DND-41 (cell line): ENCODE measurements around the gene SPATA46.

ENCODE experiments used
- ATAC-seq: fragments of 200-7000 bp; cut with Tn5 transposase; 3 replicates; pipeline ENCODE4 v1.9.1; 2021; ENCODE audit warnings: low read depth; ENCODE audit not compliant: insufficient read depth
- DNase-seq: peaks from one replicate; pipeline ENCODE4 v3.0.0-alpha.2; 2020
- H2AFZ ChIP-seq: 2 replicates; pipeline ENCODE4 v1.6.0; 2012; ENCODE audit warnings: low read depth, low read length
- H3K27ac ChIP-seq: 2 replicates; pipeline ENCODE4 v1.5.1; 2012; ENCODE audit warnings: low read length, inconsistent platforms
- H3K27me3 ChIP-seq: fragments of 200-600 bp; sonication (generic); 2 replicates; pipeline ENCODE4 v1.6.0; 2012; ENCODE audit warnings: low read length, mild to moderate bottlenecking, inconsistent platforms; ENCODE audit not compliant: insufficient read depth, poor library complexity
- H3K36me3 ChIP-seq: 2 replicates; pipeline ENCODE4 v1.5.1; 2012; ENCODE audit warnings: low read length, inconsistent platforms; ENCODE audit not compliant: insufficient read depth
- H3K4me1 ChIP-seq: 2 replicates; pipeline ENCODE4 v1.5.1; 2012; ENCODE audit warnings: mild to moderate bottlenecking, low read length; ENCODE audit not compliant: insufficient read depth
- H3K4me2 ChIP-seq: 2 replicates; pipeline ENCODE4 v1.6.0; 2012; ENCODE audit warnings: mild to moderate bottlenecking, moderate library complexity, low read length, inconsistent platforms; ENCODE audit not compliant: insufficient read depth
- H3K4me3 ChIP-seq, 2 experiments: fragments of 200-600 bp in 1 of 2; shearing (Covaris generic) in 1 of 2; 2 replicates each; pipeline ENCODE4 v1.5.1; 2012 to 2016; ENCODE audit warnings: inconsistent platforms in 2 of 2, low read length in 2 of 2, mild to moderate bottlenecking in 2 of 2, low read depth in 1 of 2, moderate library complexity in 1 of 2
- H3K79me2 ChIP-seq: 2 replicates; pipeline ENCODE4 v1.6.0; 2012; ENCODE audit warnings: low read length, inconsistent platforms; ENCODE audit not compliant: insufficient read depth
- H3K9ac ChIP-seq: 2 replicates; pipeline ENCODE4 v1.6.0; 2012; ENCODE audit warnings: low read depth, mild to moderate bottlenecking, inconsistent platforms, low read length, moderate library complexity
- H3K9me3 ChIP-seq: 2 replicates; pipeline ENCODE4 v1.5.1; 2012; ENCODE audit warnings: low read length, moderate library complexity, mild to moderate bottlenecking, inconsistent platforms; ENCODE audit not compliant: insufficient read depth, severe bottlenecking
- H4K20me1 ChIP-seq: 2 replicates; pipeline ENCODE4 v1.6.0; 2012; ENCODE audit warnings: low read length; ENCODE audit not compliant: insufficient read depth
- CTCF ChIP-seq: IDR thresholded peaks from 2 replicates; pipeline ENCODE4 v1.5.1; 2012; ENCODE audit warnings: borderline replicate concordance, low read length, moderate library complexity, mild to moderate bottlenecking; ENCODE audit not compliant: poor library complexity, severe bottlenecking; ENCODE audit errors: extremely low read depth
- EZH2 ChIP-seq: IDR thresholded peaks from 3 replicates; pipeline ENCODE4 v1.6.1; 2012; ENCODE audit warnings: borderline replicate concordance, low read depth, mild to moderate bottlenecking, moderate library complexity, low read length, inconsistent platforms; ENCODE audit not compliant: severe bottlenecking

SPATA46 gene

GRCh38 chr1:162359523-162360236 is 17.0 kb downstream of the SPATA46 start:
- H3K27ac ChIP-seq, result no peak overlapping the region
- no peak overlapping the region for H3K9ac ChIP-seq
- H3K36me3 ChIP-seq, result no peaks in the 10 kb centered on the region
- no peak overlapping the region for H3K4me3 ChIP-seq
- DNase-seq, result no peak
- H3K4me1 ChIP-seq, result no peaks in the 10 kb centered on the region
- H3K27me3 ChIP-seq, result no peaks in the 10 kb centered on the region
- H3K79me2 ChIP-seq, result no peaks in the 10 kb centered on the region
- TF ChIP-seq EZH2 (no peak), CTCF (no peak)
- H3K9me3 ChIP-seq, result no peaks in the 10 kb centered on the region
- no peak for ATAC-seq
- H4K20me1 ChIP-seq, result no peaks in the 10 kb centered on the region
- no peak overlapping the region for H3K4me2 ChIP-seq
- H2AFZ ChIP-seq, result no peak overlapping the region

GRCh38 chr1:162358928-162359327 is 17.7 kb downstream of the SPATA46 start:
- ATAC-seq (no peak), DNase-seq (no peak)
- Histone ChIP-seq H3K9ac (no peak overlapping the region), H3K27me3 (no peaks in the 10 kb centered on the region), H2AFZ (no peak overlapping the region), H3K79me2 (no peaks in the 10 kb centered on the region), H3K36me3 (no peaks in the 10 kb centered on the region), H4K20me1 (no peaks in the 10 kb centered on the region), H3K4me3 (no peak overlapping the region), H3K9me3 (no peaks in the 10 kb centered on the region), H3K27ac (no peak overlapping the region), H3K4me1 (no peaks in the 10 kb centered on the region), H3K4me2 (no peak overlapping the region)
- no peak for TF ChIP-seq CTCF
- no peak for TF ChIP-seq EZH2

DNA sequence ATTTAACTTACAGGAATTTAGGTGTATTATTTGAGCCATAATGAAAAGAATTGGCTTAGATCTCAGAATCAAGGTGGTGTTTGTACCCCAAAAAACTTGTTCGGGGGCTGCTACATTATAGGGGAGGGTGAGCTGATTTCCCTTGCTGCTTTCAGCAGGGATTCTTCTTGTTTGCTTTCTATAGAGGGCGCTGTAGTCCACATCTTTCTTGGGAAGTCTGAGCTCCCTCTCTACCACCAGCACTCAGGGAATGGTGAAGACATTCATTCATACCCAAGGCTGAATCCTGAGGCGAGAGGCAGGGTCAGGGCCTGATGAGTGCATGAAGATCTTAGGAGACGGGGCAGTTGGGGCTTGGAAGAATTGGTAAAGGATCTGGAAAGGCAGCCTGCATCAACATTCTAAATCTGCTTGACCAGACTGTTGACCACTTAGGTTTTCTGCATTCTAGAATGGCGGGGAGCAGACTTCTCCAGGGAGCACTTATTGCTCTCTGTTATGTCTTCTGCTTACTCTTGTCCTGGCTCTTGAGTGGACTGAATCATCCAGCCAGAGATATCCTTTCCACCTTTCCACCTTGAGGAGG is 18.9 kb downstream of the SPATA46 start:
- H3K4me3 ChIP-seq, result no peak overlapping the region
- H3K79me2 ChIP-seq, result no peaks in the 10 kb centered on the region
- H3K4me2 ChIP-seq, result no peak overlapping the region
- no peak for DNase-seq
- H3K36me3 ChIP-seq, result no peaks in the 10 kb centered on the region
- no peak for ATAC-seq
- H3K27me3 ChIP-seq, result no peaks in the 10 kb centered on the region
- no peak overlapping the region for H3K9ac ChIP-seq
- H3K9me3 ChIP-seq, result no peaks in the 10 kb centered on the region
- no peak overlapping the region for H3K27ac ChIP-seq
- no peaks in the 10 kb centered on the region for H3K4me1 ChIP-seq
- H2AFZ ChIP-seq, result no peak overlapping the region
- TF ChIP-seq CTCF (peak; percentile 42), EZH2 (no peak)
- H4K20me1 ChIP-seq, result no peaks in the 10 kb centered on the region
